ENCODE measurements around the gene NTSR1. TPM values are rescaled to one million over a fixed set of nuclear protein-coding genes. Genes with fewer than 3 reads are reported as not detected.
A peak's percentile ranks its signal among the peaks of the same experiment; 100 is the strongest.

Gene NTSR1
- total RNA-seq, 2 donors from 2014 or later, result not detected

DNA sequence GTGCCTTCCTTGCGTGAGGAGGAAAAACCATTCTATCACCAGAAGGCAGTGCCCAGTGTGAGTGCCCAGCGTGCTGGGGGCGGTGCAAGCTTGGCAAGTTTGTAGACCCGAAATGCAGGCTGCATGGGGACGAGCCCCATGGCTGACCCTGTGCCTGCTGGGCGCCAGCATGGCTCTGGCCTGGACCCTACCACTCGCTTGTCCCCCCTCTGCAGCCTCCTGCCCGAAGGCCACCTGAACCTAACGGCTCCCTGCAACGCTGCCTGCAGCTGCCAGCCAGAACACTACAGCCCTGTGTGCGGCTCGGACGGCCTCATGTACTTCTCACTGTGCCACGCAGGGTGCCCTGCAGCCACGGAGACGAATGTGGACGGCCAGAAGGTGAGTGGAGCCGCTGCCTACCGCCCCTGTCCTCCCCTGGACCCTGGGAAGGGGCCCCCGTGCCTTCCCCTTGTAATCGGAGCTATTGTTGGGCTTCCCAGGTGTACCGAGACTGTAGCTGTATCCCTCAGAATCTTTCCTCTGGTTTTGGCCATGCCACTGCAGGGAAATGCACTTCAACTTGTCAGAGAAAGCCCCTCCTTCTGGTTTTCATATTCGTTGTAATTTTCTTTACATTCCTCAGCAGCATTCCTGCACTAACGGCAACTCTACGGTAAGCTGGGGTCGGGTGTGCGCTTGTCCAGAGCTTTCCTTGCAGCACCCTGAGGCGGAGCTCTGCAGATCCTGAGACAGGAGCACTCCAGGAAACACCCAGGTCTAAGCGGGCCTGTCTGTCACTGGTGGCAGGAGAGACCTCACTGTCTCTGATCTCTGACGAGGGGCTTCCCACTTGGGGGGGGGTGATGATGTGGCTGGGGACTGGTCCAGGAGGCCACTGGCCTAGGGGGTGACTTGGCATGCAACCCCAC, 40.9 kb upstream of the NTSR1 start:
- Mint-ChIP-seq H3K9me3 (no peaks in the 10 kb centered on the region), H3K27ac (no peak overlapping the region), H3K4me3 (no peak overlapping the region), H3K4me1 (no peaks in the 10 kb centered on the region), H3K27me3 (no peaks in the 10 kb centered on the region), H3K36me3 (ENCODE audit: low read depth) (peaks cover 34% of the 10 kb centered on the region)
- no peak for ATAC-seq (replicated peaks)

DNA sequence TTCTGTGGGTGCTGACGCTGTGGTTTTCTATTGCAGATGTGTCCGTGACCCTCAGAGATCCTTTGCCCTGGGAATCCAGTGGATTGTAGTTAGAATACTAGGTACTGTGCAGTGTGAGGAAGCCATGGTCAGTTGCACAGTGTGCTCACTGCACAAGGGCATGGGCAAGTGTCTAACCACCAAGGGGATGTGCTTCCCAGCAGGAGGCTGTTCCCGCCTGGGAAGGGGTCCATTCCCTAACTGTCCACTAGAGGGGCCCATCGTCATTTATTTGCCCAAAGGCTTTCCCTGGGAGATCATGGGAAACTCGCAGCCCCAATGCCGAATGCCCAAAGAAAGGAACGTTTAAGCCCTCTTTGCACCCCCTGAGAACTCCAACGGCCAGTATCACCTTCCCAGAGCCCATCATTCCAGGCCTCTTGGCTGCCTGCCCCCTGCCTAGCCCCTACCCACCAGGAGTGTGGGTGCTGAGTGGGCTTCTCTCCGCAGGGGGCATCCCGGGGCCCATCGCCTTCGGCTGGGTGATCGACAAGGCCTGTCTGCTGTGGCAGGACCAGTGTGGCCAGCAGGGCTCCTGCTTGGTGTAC, 40.1 kb upstream of the NTSR1 start:
- Mint-ChIP-seq H3K4me1 (no peaks in the 10 kb centered on the region), H3K4me3 (no peak overlapping the region), H3K27me3 (no peaks in the 10 kb centered on the region), H3K36me3 (ENCODE audit: low read depth) (peaks cover 34% of the 10 kb centered on the region), H3K9me3 (no peaks in the 10 kb centered on the region), H3K27ac (no peak overlapping the region)
- ATAC-seq (replicated peaks), result no peak

DNA sequence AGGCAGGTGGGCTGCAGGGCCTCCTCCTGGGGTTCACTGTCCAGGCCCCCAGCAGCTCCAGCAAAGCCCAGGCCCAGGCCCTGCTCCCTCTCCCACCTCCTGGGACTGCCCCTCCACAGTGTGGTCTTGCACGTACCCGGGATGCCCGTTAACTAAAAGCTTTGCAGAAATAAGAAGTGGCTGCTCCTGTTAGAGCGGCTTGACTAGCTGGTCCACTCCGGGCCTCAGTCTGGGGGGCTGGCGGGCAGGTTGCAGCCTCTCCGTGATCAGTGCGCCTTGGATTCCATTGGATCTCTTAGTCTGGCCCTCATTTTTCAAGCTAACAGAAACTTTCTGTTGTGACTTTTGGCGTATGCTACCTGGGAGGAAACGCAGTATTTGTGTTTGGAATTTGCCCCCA, 39.4 kb upstream of the NTSR1 start:
- no peak overlapping the region for H3K27ac Mint-ChIP-seq
- H3K9me3 Mint-ChIP-seq, result no peaks in the 10 kb centered on the region
- no peaks in the 10 kb centered on the region for H3K27me3 Mint-ChIP-seq
- no peak for ATAC-seq (replicated peaks)
- H3K36me3 Mint-ChIP-seq (ENCODE audit: low read depth), result peaks cover 34% of the 10 kb centered on the region
- no peaks in the 10 kb centered on the region for H3K4me1 Mint-ChIP-seq
- no peak overlapping the region for H3K4me3 Mint-ChIP-seq

DNA sequence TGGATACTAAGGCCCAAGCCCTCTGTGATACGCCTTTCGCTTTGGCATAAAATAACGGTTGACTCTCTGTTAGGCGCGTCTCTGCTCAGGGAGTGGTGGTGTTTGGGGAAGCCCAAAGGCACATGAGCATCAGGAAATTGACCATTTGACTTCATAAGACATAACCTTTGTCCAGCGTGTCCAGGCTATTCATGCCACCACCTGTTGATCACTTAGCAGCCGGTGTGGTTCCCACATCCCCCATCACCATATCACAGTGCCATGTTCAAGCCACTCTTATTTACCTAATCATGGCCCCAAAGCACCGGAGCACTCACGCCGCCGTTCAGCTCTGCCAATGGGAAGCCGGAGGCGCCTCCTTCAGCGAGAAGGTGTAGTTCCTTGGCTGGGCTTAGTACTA, 38.5 kb upstream of the NTSR1 start:
- H3K27me3 Mint-ChIP-seq, result no peaks in the 10 kb centered on the region

DNA sequence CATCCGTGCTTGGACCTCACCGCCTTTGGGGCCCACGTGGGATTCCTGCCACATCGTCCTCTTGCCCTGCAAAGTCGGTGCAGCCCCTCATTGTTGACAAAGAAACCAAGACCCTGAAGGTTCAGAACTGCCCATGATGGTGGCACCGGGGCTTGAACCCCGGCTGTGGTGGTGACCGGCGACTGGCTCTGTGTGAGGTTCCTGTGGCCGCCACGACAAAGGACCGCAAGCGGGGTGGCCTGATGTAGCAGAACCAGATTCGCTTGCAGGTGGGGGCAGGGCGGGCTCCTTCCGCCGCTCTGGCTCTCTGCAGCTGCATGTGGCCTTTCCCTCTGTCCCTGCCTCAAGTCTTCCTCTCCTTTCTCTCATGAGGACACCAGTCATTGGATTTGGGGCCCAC, 37.6 kb upstream of the NTSR1 start:
- Mint-ChIP-seq H3K4me1 (no peaks in the 10 kb centered on the region), H3K36me3 (ENCODE audit: low read depth) (peaks cover 34% of the 10 kb centered on the region), H3K9me3 (no peaks in the 10 kb centered on the region), H3K27ac (no peak overlapping the region), H3K4me3 (no peak overlapping the region), H3K27me3 (no peaks in the 10 kb centered on the region)
- no peak for ATAC-seq (replicated peaks)

More for the DNA sequence above, 38.5 kb upstream of the NTSR1 start:
- H3K27ac Mint-ChIP-seq, result peak overlapping the region; percentile 16
- no peak for ATAC-seq (replicated peaks)
- H3K4me1 Mint-ChIP-seq, result no peaks in the 10 kb centered on the region
- H3K4me3 Mint-ChIP-seq, result no peak overlapping the region
- no peaks in the 10 kb centered on the region for H3K9me3 Mint-ChIP-seq
- H3K36me3 Mint-ChIP-seq (ENCODE audit: low read depth), result peaks cover 34% of the 10 kb centered on the region

DNA sequence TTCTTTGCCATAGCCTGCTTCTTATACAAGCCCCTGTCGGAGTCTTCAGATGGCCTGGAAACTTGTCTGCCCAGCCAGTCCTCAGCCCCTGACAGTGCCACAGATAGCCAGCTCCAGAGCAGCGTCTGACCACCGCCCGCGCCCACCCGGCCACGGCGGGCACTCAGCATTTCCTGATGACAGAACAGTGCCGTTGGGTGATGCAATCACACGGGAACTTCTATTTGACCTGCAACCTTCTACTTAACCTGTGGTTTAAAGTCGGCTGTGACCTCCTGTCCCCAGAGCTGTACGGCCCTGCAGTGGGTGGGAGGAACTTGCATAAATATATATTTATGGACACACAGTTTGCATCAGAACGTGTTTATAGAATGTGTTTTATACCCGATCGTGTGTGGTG, 36.9 kb upstream of the NTSR1 start:
- no peaks in the 10 kb centered on the region for H3K27me3 Mint-ChIP-seq
- H3K9me3 Mint-ChIP-seq, result no peaks in the 10 kb centered on the region
- peaks cover 32% of the 10 kb centered on the region for H3K36me3 Mint-ChIP-seq (ENCODE audit: low read depth)
- no peak overlapping the region for H3K4me3 Mint-ChIP-seq
- no peak overlapping the region for H3K27ac Mint-ChIP-seq
- no peak for ATAC-seq (replicated peaks)
- no peaks in the 10 kb centered on the region for H3K4me1 Mint-ChIP-seq

DNA sequence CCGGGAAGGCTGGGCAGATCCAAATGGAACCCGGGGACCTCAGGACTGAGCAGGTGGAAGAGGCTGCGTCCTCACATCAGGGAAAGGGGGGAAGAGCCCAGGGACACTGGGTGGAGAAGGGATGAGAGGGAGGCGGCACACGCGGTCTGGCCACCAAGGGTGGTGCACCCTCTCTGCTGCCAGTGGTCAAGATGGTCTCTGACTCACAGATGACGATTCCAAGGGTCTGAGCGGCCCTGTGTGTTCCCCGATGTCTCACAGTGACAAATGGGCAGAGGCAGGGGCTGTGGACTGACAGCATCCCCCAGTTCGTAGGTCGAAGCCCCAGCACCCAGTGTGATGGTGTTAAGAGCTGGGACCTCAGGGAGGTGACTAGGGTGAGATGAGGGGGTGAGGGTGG, 34.3 kb upstream of the NTSR1 start:
- peak; percentile 7 for ATAC-seq (replicated peaks)
- peaks cover 5% of the 10 kb centered on the region for H3K4me1 Mint-ChIP-seq
- no peaks in the 10 kb centered on the region for H3K9me3 Mint-ChIP-seq
- H3K27ac Mint-ChIP-seq, result peak overlapping the region; percentile 74
- no peak overlapping the region for H3K4me3 Mint-ChIP-seq
- H3K27me3 Mint-ChIP-seq, result no peaks in the 10 kb centered on the region
- H3K36me3 Mint-ChIP-seq (ENCODE audit: low read depth), result peaks cover 16% of the 10 kb centered on the region

DNA sequence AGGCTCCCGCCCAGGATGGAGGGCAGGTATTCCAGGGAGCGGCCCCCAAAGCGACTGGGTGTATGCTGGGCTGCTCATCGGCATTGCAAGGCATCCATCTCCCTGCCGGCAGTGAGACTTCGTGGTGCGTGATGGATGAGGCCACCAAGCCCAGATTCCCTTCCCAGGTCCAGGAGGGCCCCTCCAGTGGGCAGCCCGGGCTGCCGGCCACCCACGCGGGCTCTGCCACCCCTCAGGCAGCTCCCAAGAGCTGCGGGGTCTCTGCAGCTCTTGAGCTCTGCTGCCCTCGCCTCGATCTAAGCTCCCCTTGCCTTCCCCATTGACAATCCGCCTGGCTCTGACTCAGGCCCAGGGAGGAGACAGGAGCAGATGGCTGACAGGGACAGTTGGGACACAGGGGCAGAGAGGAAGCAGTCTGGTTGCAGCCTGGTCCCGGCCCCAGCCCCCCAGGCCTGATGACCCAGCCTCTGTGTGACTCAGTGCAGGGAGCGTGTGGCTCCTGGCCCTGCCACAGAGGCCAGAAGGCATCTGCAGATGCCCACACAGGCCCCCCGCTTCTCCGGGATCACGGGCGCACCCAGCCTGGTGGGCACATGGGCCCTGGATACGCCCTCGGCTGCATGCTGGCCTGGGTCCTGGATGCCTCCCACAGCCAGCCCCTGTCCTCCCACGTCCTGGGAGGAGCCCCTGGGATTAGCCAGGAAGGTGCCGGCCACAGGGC, 33.3 kb upstream of the NTSR1 start:
- peaks cover 5% of the 10 kb centered on the region for H3K4me1 Mint-ChIP-seq
- H3K4me3 Mint-ChIP-seq, result no peak overlapping the region
- no peak overlapping the region for H3K27ac Mint-ChIP-seq
- peaks cover 9% of the 10 kb centered on the region for H3K36me3 Mint-ChIP-seq (ENCODE audit: low read depth)
- no peaks in the 10 kb centered on the region for H3K27me3 Mint-ChIP-seq
- H3K9me3 Mint-ChIP-seq, result no peaks in the 10 kb centered on the region
- no peak for ATAC-seq (replicated peaks)

DNA sequence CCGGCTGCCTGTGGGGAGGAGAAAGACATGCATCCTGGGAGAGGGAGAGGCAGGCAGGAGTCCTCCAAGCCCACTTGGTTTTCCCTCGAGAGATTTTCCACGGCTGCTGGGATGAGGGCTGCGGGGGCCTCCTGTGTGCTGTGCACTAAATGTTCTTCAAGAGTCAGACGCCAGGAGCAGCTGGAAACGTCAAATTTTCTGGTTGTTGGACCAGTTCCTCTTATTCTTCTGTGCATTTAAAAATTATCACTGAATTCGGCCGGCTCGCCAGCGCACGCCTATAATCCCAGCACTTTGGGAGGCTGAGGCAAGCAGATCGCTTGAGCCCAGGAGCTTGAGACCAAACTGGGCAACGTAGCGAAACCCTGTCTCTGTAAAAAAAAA, 32.8 kb upstream of the NTSR1 start:
- Mint-ChIP-seq H3K27ac (no peak overlapping the region), H3K9me3 (no peaks in the 10 kb centered on the region), H3K36me3 (ENCODE audit: low read depth) (peaks cover 9% of the 10 kb centered on the region), H3K27me3 (no peaks in the 10 kb centered on the region), H3K4me1 (peaks cover 5% of the 10 kb centered on the region), H3K4me3 (no peak overlapping the region)
- no peak for ATAC-seq (replicated peaks)

DNA sequence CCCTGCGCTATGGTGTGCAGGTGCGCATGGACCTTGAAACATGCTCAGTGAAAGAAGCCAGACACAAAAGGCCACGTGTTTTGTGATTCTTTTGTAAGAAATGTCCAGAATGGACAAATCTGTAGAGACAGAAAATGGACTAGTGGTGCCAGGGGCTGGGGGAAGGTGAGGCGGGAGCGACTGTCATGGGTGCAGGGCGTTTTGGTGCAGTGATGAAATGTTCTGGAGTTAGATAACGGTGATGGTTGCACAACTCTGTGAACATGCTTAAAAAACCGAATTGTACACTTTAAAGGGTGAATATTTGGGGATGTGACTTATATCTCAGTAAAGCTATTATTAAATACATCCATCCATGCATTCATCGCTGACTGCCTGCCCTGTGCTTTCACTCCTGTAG, 31.7 kb upstream of the NTSR1 start:
- Mint-ChIP-seq H3K27ac (no peak overlapping the region), H3K36me3 (ENCODE audit: low read depth) (no peaks in the 10 kb centered on the region), H3K4me1 (peaks cover 5% of the 10 kb centered on the region), H3K27me3 (no peaks in the 10 kb centered on the region), H3K4me3 (no peak overlapping the region), H3K9me3 (no peaks in the 10 kb centered on the region)
- no peak for ATAC-seq (replicated peaks)

DNA sequence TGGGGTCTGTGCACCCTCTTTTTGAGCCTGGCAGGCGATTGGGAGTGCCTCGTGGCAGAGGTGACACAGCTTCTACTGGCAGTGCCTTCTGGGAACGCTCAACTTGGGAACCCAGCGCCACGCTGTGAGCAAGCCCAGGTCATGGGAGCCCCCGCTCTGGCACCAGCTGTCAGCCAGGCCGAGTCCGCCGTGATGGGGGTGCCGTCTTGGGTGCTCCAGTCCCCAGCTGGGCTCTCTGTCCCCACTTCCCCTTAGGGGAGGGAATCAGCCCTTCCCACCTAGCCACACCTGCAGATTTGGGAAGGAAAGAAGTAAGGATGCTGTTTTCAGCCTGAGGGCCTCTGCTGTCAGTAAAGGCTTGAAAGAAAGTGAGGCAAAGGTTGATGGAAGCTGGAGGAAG, 31.0 kb upstream of the NTSR1 start:
- H3K36me3 Mint-ChIP-seq (ENCODE audit: low read depth), result no peaks in the 10 kb centered on the region
- H3K27me3 Mint-ChIP-seq, result peaks cover 3% of the 10 kb centered on the region
- no peak overlapping the region for H3K27ac Mint-ChIP-seq
- no peaks in the 10 kb centered on the region for H3K9me3 Mint-ChIP-seq
- peaks cover 5% of the 10 kb centered on the region for H3K4me1 Mint-ChIP-seq
- no peak for ATAC-seq (replicated peaks)
- no peak overlapping the region for H3K4me3 Mint-ChIP-seq

DNA sequence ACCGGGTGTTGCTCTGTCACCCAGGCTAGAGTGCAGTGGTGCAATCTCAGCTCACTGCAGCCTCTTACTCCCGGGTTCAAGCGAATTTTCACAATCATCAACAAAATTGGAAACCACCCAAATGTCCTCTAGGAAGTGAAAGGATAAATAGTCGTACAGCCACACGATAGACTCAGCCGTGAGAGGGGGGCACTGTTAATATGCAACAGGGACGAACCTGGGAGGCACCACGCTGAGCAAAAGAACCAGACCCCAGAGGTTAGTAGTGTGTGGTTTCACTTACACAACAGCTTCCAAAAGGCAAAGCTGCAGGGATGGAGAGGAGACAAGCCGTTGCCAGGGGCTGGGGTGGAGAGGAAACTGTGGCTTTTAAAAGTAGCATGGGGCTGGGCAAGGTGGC, 30.1 kb upstream of the NTSR1 start:
- H3K27me3 Mint-ChIP-seq, result peaks cover 3% of the 10 kb centered on the region
- H3K4me3 Mint-ChIP-seq, result no peak overlapping the region
- H3K27ac Mint-ChIP-seq, result no peak overlapping the region
- peaks cover 5% of the 10 kb centered on the region for H3K4me1 Mint-ChIP-seq
- no peaks in the 10 kb centered on the region for H3K9me3 Mint-ChIP-seq
- no peak for ATAC-seq (replicated peaks)
- no peaks in the 10 kb centered on the region for H3K36me3 Mint-ChIP-seq (ENCODE audit: low read depth)

DNA sequence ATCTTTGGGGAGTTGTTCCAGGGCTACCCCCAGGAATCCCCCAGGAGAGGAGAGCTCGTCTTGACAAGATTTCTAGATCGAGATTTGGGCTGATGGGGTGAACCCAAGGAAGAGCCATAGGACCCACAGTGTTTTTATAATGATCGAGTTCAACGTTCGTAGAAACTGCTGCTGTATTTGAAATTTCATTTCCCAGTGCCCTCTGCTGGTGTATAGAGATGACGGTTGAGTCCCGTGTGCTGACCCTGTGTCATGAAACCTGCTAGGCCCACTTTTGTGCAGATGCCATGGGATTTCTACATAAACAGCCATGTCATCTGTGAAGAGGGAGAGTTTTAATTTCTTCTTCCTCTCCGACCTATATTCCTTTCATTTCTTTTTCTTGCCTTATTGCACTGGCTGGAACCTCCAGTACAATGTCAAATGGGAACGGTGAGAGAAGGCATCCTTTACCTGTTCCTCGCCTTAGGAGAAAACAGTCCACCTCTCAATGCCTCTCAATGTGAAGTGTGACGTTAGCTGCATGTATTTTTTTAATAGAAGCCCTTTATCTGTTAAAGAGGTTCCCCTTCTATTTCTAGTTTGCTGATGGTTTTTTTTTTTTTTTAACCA, 28.6 kb upstream of the NTSR1 start:
- ATAC-seq (replicated peaks), result no peak
- H3K9me3 Mint-ChIP-seq, result no peaks in the 10 kb centered on the region

DNA sequence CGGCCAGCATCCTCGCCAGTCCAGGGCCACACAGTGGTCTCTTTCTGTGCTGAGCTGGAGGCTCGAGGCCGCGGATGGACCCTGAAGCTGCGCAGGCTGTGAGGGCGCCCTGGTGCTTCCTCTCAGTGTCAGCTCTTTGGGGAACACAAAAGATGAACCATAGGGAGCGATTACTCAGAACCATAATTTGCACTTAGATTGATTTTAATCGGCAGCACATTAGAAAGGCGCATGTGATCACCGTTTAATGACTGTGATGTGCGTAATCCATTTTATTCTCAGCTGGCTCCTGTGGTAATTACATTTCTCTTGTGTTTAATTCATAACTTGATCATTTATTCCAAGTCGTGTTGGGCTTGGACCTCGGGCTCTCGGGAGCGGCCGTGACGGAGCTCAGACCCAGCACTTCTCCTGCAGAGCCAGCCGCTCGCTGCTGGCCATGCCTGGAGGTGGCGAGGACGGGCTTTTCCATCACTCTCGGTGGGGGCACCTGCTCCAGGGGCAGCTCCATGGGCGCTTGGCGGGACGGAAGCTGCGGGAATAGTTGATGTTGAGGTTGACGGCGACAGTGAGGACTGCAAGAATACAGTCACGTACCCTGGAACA, 25.6 kb upstream of the NTSR1 start:
- H3K27ac Mint-ChIP-seq, result no peak overlapping the region
- no peak for ATAC-seq (replicated peaks)
- H3K4me3 Mint-ChIP-seq, result no peak overlapping the region
- peaks cover 9% of the 10 kb centered on the region for H3K27me3 Mint-ChIP-seq
- no peaks in the 10 kb centered on the region for H3K9me3 Mint-ChIP-seq
- H3K4me1 Mint-ChIP-seq, result peaks cover 5% of the 10 kb centered on the region
- H3K36me3 Mint-ChIP-seq (ENCODE audit: low read depth), result no peaks in the 10 kb centered on the region

More for the DNA sequence above, 28.6 kb upstream of the NTSR1 start:
- H3K4me3 Mint-ChIP-seq, result no peak overlapping the region
- peaks cover 3% of the 10 kb centered on the region for H3K27me3 Mint-ChIP-seq
- no peak overlapping the region for H3K27ac Mint-ChIP-seq
- peaks cover 5% of the 10 kb centered on the region for H3K4me1 Mint-ChIP-seq
- H3K36me3 Mint-ChIP-seq (ENCODE audit: low read depth), result no peaks in the 10 kb centered on the region

All from activated T-helper 17 cell treated with anti-CD3 and anti-CD28 coated beads, Interleukin-2, amount 50 U/mL, for 72 hours (primary cell).